ENCODE data around the gene SLC16A1.

The SLC16A1 gene

DNA sequence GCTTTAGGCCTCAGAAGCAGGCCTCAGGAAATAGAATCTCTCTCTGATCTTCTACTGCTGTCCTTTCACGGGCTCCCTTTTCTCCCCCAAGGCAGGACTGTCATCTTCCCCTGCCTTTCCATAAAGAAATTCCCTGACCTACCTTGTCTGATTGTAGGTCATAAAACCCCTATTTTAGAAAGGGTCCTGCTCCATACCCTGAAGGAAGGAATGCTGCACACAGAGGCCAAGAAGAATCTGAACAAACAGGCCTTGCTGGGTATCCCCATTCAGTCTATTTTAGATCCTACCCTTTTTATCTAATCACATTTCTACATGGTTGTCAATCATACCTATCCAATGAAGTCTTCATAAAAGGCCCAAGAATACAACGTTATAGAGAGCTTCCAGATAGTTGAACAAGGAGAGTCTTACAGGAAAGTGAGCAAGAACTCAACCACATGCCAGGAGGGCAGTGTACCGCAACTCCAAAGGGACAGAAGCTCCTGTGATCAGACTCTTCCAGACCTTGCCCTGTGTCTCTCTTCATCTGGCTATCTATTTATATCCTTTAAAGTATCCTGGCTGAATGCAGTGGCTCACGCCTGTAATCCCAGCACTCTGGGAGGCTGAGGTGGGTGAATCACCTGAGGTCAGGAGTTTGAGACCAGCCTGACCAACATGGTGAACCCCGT lies 93.1 kb downstream of the SLC16A1 start:
- no peak overlapping the region for H2AFZ ChIP-seq (ENCODE audit: low read length)
- no peaks in the 10 kb centered on the region for H3K36me3 ChIP-seq (ENCODE audit: insufficient read depth, low read length)
- no peaks in the 10 kb centered on the region for H4K20me1 ChIP-seq (ENCODE audit: insufficient read depth, low read length, poor library complexity, severe bottlenecking)
- H3K79me2 ChIP-seq (ENCODE audit: insufficient read depth, low read length): no peaks in the 10 kb centered on the region
- TF ChIP-seq, protein P1, sequence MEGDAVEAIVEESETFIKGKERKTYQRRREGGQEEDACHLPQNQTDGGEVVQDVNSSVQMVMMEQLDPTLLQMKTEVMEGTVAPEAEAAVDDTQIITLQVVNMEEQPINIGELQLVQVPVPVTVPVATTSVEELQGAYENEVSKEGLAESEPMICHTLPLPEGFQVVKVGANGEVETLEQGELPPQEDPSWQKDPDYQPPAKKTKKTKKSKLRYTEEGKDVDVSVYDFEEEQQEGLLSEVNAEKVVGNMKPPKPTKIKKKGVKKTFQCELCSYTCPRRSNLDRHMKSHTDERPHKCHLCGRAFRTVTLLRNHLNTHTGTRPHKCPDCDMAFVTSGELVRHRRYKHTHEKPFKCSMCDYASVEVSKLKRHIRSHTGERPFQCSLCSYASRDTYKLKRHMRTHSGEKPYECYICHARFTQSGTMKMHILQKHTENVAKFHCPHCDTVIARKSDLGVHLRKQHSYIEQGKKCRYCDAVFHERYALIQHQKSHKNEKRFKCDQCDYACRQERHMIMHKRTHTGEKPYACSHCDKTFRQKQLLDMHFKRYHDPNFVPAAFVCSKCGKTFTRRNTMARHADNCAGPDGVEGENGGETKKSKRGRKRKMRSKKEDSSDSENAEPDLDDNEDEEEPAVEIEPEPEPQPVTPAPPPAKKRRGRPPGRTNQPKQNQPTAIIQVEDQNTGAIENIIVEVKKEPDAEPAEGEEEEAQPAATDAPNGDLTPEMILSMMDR (conservative IDR thresholded peaks at IDR 0.05; ENCODE audit: low read length): no peak
- no peak for TF ChIP-seq EZH2phosphoT487 (IDR thresholded peaks at IDR 0.05; ENCODE audit: borderline replicate concordance)
- H3K4me3 ChIP-seq (ENCODE audit: low read length, poor library complexity, severe bottlenecking): no peak overlapping the region
- no peaks in the 10 kb centered on the region for H3K9me2 ChIP-seq (replicated peaks; ENCODE audit: low read depth, low read length)
- H3K9ac ChIP-seq (ENCODE audit: low read depth, low read length, poor library complexity, severe bottlenecking): no peak overlapping the region
- no peaks in the 10 kb centered on the region for H3K27me3 ChIP-seq (ENCODE audit: insufficient read depth, low read length, poor library complexity, severe bottlenecking)
- H3K4me2 ChIP-seq (ENCODE audit: low read depth, low read length, poor library complexity, severe bottlenecking): no peak overlapping the region
- no peaks in the 10 kb centered on the region for H3F3A ChIP-seq (ENCODE audit: low read depth)
- no peaks in the 10 kb centered on the region for H3K9me3 ChIP-seq (ENCODE audit: insufficient read depth, low read depth, low read length)
- no peaks in the 10 kb centered on the region for H3K4me1 ChIP-seq (ENCODE audit: insufficient read depth, low read length, poor library complexity, severe bottlenecking)
